HepG2 (cell line): ENCODE results near the gene PHF10. TPM values are rescaled to one million over a fixed set of nuclear protein-coding genes. Genes with fewer than 3 reads are reported as not detected.

Experiments used
- ATAC-seq: fragments of 200-7000 bp; cut with Tn5 transposase; 3 replicates; pipeline ENCODE4 v1.9.1; 2020; ENCODE audit warnings: mild to moderate bottlenecking, moderate library complexity
- BruUV-seq: library from RNA; stranded (reverse); fragments of 400-500 nt; replicated peaks from 2 replicates; lab custom pipeline; 2021; lab: Mats Ljungman, UMichigan
- CTCF ChIA-PET: fragments of 300-600 bp; formaldehyde crosslinking; extraction: SDS; loops from one replicate; lab custom pipeline; 2021; ENCODE audit warnings: low total read pairs, inconsistent platforms, low intra/inter-chr PET ratio; lab: Yijun Ruan, JAX
- POLR2A ChIA-PET: fragments of 350-600 bp; sonication (Branson Sonifier 250); formaldehyde crosslinking; loops from one replicate; lab custom pipeline; 2020; ENCODE audit warnings: antibody characterized with exemption, inconsistent platforms; lab: Yijun Ruan, JAX
- DNase-seq: peaks from one replicate; pipeline ENCODE4 v3.0.0-alpha.2; 2015; ENCODE audit warnings: low spot score
- FAIRE-seq: peaks from 3 replicates; lab custom pipeline; 2011; peaks lifted over from hg19 to GRCh38; lab: Jason Lieb, UNC
- H2AFZ ChIP-seq: one replicate; pipeline ENCODE4 v1.6.1; 2011; ENCODE audit warnings: low read length, inconsistent platforms
- H3K27ac ChIP-seq: fragments of 300-600 bp; 3 replicates; pipeline ENCODE4 v1.8.0; 2011; ENCODE audit warnings: mixed run types, mild to moderate bottlenecking, mixed read lengths, low read length, inconsistent platforms; ENCODE audit not compliant: insufficient read depth; ENCODE audit errors: extremely low read length
- H3K27me3 ChIP-seq, 2 experiments: fragments of 200-600 bp in 1 of 2; 2 replicates in 1 of 2; 3 replicates in 1 of 2; pipeline versions ENCODE4 v1.6.0 to v1.8.0; 2011; ENCODE audit warnings: low read length in 2 of 2, mild to moderate bottlenecking in 2 of 2, moderate library complexity in 2 of 2, inconsistent platforms in 1 of 2; ENCODE audit not compliant: insufficient read depth in 2 of 2, control insufficient read depth in 1 of 2
- H3K36me3 ChIP-seq, 2 experiments: fragments of 200-600 bp in 1 of 2; replicated peaks in 1 of 2; 2 replicates in 1 of 2; 3 replicates in 1 of 2; pipeline versions ENCODE4 v1.5.1 to v1.8.0; 2011; ENCODE audit warnings: low read length in 2 of 2, inconsistent platforms in 1 of 2; ENCODE audit not compliant: insufficient read depth in 2 of 2, control insufficient read depth in 1 of 2
- H3K4me1 ChIP-seq: 2 replicates; pipeline ENCODE4 v1.5.1; 2012; ENCODE audit warnings: low read length, inconsistent platforms; ENCODE audit not compliant: insufficient read depth
- H3K4me2 ChIP-seq: 2 replicates; pipeline ENCODE4 v1.6.0; 2011; ENCODE audit warnings: low read depth, low read length, inconsistent platforms
- H3K4me3 ChIP-seq, 3 experiments: fragments of 200-600 bp in 1 of 3; sonication (generic), shearing (Covaris generic) in 1 of 3; replicated peaks in 1 of 3; 2 replicates each; pipeline ENCODE4 v1.5.1; 2011 to 2016; ENCODE audit warnings: low read length in 3 of 3, inconsistent platforms in 2 of 3, low read depth in 2 of 3, mild to moderate bottlenecking in 2 of 3, control low read depth in 1 of 3, mixed read lengths in 1 of 3; ENCODE audit not compliant: insufficient read depth in 1 of 3
- H3K79me2 ChIP-seq: one replicate; pipeline ENCODE4 v1.6.1; 2011; ENCODE audit warnings: low read length, inconsistent platforms; ENCODE audit not compliant: insufficient read depth
- H3K9ac ChIP-seq: 2 replicates; pipeline ENCODE4 v1.6.0; 2011; ENCODE audit warnings: mild to moderate bottlenecking, low read depth, low read length, inconsistent platforms; ENCODE audit not compliant: insufficient read depth
- H3K9me3 ChIP-seq: 2 replicates; pipeline ENCODE4 v1.5.1; 2012; ENCODE audit warnings: mild to moderate bottlenecking, low read length
- H4K20me1 ChIP-seq: 2 replicates; pipeline ENCODE4 v1.6.0; 2011; ENCODE audit warnings: inconsistent platforms, mild to moderate bottlenecking, low read length, moderate library complexity; ENCODE audit not compliant: insufficient read depth
- CREB1 ChIP-seq, 2 experiments: fragments of 450-650 bp in 1 of 2; IDR thresholded peaks; 2 replicates each; pipeline ENCODE4 v1.6.1; 2016 to 2017; ENCODE audit warnings: control low read depth in 1 of 2, mild to moderate bottlenecking in 1 of 2, missing compliant biosample characterization in 1 of 2, missing genetic modification characterization in 1 of 2
- PHF20 ChIP-seq: sonication (generic); formaldehyde crosslinking; IDR thresholded peaks from 2 replicates; pipeline ENCODE4 v1.5.0; 2020; ENCODE audit warnings: mild to moderate bottlenecking, missing genetic modification reagents
- PHF5A ChIP-seq: IDR thresholded peaks from one replicate; pipeline ENCODE4 v1.6.1; 2018; ENCODE audit warnings: low read depth, missing genetic modification reagents; ENCODE audit not compliant: unreplicated experiment
- WGBS: methylation state at CpG from one replicate; pipeline ENCODE4 v1.1.6; 2017; ENCODE audit warnings: low lambda C conversion rate; 5-methylcytosine and 5-hydroxymethylcytosine counted together
- in situ Hi-C: cut with HindIII; loops from 2 replicates; pipeline ENCODE4 v1.10.0; 2017; ENCODE audit warnings: low pct_unique_long_range_greater_than_20kb; ENCODE audit not compliant: extremely low pct_ligation_motif_present
- intact Hi-C: fragments of 100-400 bp; cut with micrococcal nuclease; formaldehyde crosslinking; loops from one replicate; pipeline ENCODE4 v1.10.0; 2022; ENCODE audit not compliant: unreplicated experiment
- polyA plus RNA-seq, 8 experiments: library from polyadenylated mRNA; depleted of rRNA in 3 of 8; stranded (reverse) in 7 of 8; unstranded in 1 of 8; fragments of >200 nt; fragmentation: Illumina TruSeq in 4 of 8; extraction: Trizol in 4 of 8; gene quantifications; 2 replicates each; pipeline versions ENCODE4 v1.2.1 to v1.2.3, GENCODE V29; 2011 to 2016; ENCODE audit warnings: low read depth in 4 of 8, missing spikeins in 1 of 8, mixed read lengths in 1 of 8; ENCODE audit not compliant: insufficient read depth in 1 of 8
- total RNA-seq, 5 experiments: library from RNA; depleted of rRNA; stranded (reverse); fragments of >200 nt; fragmentation: Illumina TruSeq; extraction: Trizol; gene quantifications; 2 replicates each; pipeline ENCODE4 v1.2.3, GENCODE V29; 2016; ENCODE audit warnings: low read depth in 1 of 5
- TF ChIP-seq, protein P1 (sequence below): sonication (generic); formaldehyde crosslinking; IDR thresholded peaks from 2 replicates; pipeline ENCODE4 v1.5.1; 2020; ENCODE audit warnings: mild to moderate bottlenecking, missing genetic modification reagents, borderline replicate concordance

PHF10 gene
- total and polyA plus RNA-seq, 2 of the 13 experiments (the other 11 are each of a cell fraction or from before 2014, with no cell fraction given): 42.1 to 84.1 TPM

- no peak for ATAC-seq
- CTCF ChIA-PET: no interaction called here
- 98% methylated on average over 5 of the region's 5 CpGs for WGBS
Observed at GRCh38 chr6:169695131-169695530, 29.2 kb downstream of the PHF10 start.

GRCh38 chr6:169692516-169692915 lies 31.8 kb downstream of the PHF10 start:
- ChIA-PET POLR2A (interaction anchor here (0.5 to 2.9 kb wide), 3 partner anchors 9 to 1430 kb away, joined by 3 to 8 read pairs (median 6); partner anchors contain the start of genes C6orf120 and WDR27), CTCF (no interaction called here)
- no peak overlapping the region for H3K4me2 ChIP-seq
- H3K27me3 ChIP-seq: no peaks in the 10 kb centered on the region
- H3K4me3 ChIP-seq: no peak overlapping the region
- no TSS peak for BruUV-seq
- intact Hi-C loops: no loop called here
- peaks cover 16% of the 10 kb centered on the region for H3K79me2 ChIP-seq
- FAIRE-seq: no peak
- H3K9me3 ChIP-seq: no peaks in the 10 kb centered on the region
- TF ChIP-seq PHF5A (CRISPR knock-in tag) (no peak), PHF20 (no peak)
- 88% methylated on average over 3 of the region's 3 CpGs for WGBS
- H2AFZ ChIP-seq: no peak overlapping the region
- H3K27ac ChIP-seq: no peak overlapping the region
- no peak for DNase-seq
- ATAC-seq: no peak; the same call in 2 of the 3 replicates
- in situ Hi-C loops: loop anchor here (25.0 kb wide), 1 partner anchor 730 kb away; no protein-coding TSS in a partner anchor
- peaks cover 2 to 11% of the 10 kb centered on the region in 2 experiments; a peak in 3 of 5 replicates for H3K36me3 ChIP-seq
- no peaks in the 10 kb centered on the region for H3K4me1 ChIP-seq
- H3K9ac ChIP-seq: no peak overlapping the region
- H4K20me1 ChIP-seq: no peaks in the 10 kb centered on the region; the same call in 1 of the 2 replicates

More at GRCh38 chr6:169695131-169695530, 29.2 kb downstream of the PHF10 start:
- in situ Hi-C loops: loop anchor here (25.0 kb wide), 1 partner anchor 733 kb away; no protein-coding TSS in a partner anchor
- H3K9ac ChIP-seq: no peak overlapping the region
- no peak for TF ChIP-seq CREB1 (IDR thresholded peaks at IDR 0.05)
- TF ChIP-seq CREB1 (CRISPR knock-in tag; IDR thresholded peaks at IDR 0.05): no peak
- TF ChIP-seq, protein P1, sequence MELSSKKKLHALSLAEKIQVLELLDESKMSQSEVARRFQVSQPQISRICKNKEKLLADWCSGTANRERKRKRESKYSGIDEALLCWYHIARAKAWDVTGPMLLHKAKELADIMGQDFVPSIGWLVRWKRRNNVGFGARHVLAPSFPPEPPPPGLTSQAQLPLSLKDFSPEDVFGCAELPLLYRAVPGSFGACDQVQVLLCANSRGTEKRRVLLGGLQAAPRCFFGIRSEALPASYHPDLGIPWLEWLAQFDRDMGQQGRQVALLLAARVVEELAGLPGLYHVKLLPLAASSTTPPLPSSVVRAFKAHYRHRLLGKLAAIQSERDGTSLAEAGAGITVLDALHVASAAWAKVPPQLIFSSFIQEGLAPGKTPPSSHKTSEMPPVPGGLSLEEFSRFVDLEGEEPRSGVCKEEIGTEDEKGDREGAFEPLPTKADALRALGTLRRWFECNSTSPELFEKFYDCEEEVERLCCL (CRISPR knock-in tag): no peak
- TF ChIP-seq, all 625 proteins: peak for 0
- no peaks in the 10 kb centered on the region for H3K27me3 ChIP-seq
- peaks cover 1 to 4% of the 10 kb centered on the region in 2 experiments; a peak in 2 of 5 replicates for H3K36me3 ChIP-seq
- H2AFZ ChIP-seq: no peak overlapping the region
- DNase-seq (no peak), FAIRE-seq (no peak)
- intact Hi-C loops: no loop called here
- H3K4me1 ChIP-seq: peaks cover 7% of the 10 kb centered on the region
- no peak overlapping the region for H3K4me3 ChIP-seq
- no peak overlapping the region for H3K4me2 ChIP-seq
- no peaks in the 10 kb centered on the region for H3K9me3 ChIP-seq
- POLR2A ChIA-PET: no interaction called here
- no peaks in the 10 kb centered on the region; the same call in 1 of the 2 replicates for H4K20me1 ChIP-seq
- H3K27ac ChIP-seq: no peak overlapping the region
- no TSS peak for BruUV-seq
- H3K79me2 ChIP-seq: peaks cover 19% of the 10 kb centered on the region
